Left cardiac atrium (tissue), 4 donors: ENCODE data around the gene NSUN7. TPM values are rescaled to one million over a fixed set of nuclear protein-coding genes. Genes with fewer than 3 reads are reported as not detected.
"Not testable (repeated sequence)": the region's sequence is repeated elsewhere in the genome, so short reads cannot be mapped to it uniquely, and the experiment has no call there.

Experiments used
- ATAC-seq, 2 donors: fragments of 200-7000 bp; cut with Tn5 transposase; one replicate each; pipeline ENCODE4 v1.9.1; 2020; ENCODE audit warnings: mild to moderate bottlenecking in 2 of 2, moderate library complexity in 2 of 2
- DNase-seq: peaks from one replicate; pipeline ENCODE4 v3.0.0-alpha.2; 2020
- intact Hi-C, 2 donors: fragments of 100-400 bp; cut with DNase I; formaldehyde crosslinking; loops; one replicate each; pipeline versions ENCODE4 v1.14.1 to v1.15.1; 2022 to 2023
- long read RNA-seq: library from polyadenylated mRNA; unstranded; transcript quantifications from one replicate; pipeline ENCODE4 v2.0.0, GENCODE V29; 2021
- total RNA-seq, 2 donors: library from RNA; stranded (reverse); fragmentation: NEBNext Ultra II Directional; extraction: Animal tissue kit (Norgen Biotek cat#: 25700); gene quantifications; one replicate each; pipeline ENCODE4 v1.2.1, GENCODE V29; 2021
- donor health status: DM: no; HTN: yes; CAD: no.
- donor health status: DM: no; HTN: yes; CAD: no; lungs with severe emphysema.
- donor health status: DM: yes; HTN: yes; CAD: no.
- donor health status: Dilated cardiomyopathy.

Gene NSUN7, protein sequence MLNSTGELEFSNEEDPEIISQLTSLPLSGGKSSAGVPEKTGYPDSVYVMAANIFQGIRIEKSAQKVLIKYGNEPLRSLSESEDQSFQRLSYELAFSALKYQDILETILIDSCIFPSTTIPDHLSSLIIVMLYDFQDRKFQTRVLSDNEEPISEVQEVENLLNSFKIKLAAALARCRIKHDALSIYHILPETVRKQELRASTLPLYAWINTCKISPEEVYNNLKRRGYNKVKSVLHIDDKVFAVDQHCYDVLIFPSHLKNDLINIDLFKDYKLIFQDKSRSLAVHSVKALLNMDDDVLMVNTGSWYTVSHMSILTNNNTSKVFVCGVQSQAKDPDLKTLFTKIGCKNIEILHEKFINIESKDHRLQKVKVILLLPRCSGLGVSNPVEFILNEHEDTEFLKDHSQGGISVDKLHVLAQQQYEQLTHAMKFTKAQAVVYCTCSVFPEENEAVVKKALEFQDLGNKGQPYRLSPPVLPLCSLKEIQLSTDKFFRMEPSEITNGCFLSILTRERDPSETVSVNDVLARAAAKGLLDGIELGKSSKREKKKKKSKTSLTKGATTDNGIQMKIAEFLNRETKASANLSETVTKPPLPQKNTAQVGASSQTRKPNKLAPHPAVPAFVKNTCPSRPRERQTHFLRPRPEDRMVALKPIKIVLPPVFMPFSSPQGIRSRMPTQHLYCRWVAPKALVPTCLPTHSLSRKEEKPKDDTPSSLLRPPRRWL
- 1 to 10 TPM; 4.2 to 6.6 TPM for total RNA-seq
- long read RNA-seq, partial matches to known transcripts = 0 of 8 reads
- long read RNA-seq, other reads (novel, unspliced or antisense) = 6 of 8 reads

- peak; percentile 62 for DNase-seq
- intact Hi-C loops = loop anchor here in 1 of 2 donors (10.0 kb wide), 1 partner anchor 465 kb away; the partner anchor contains the start of gene APBB2
- ATAC-seq = peak; percentile 91 to 92
Measured at GRCh38 chr4:40749717-40750460, at the start of gene NSUN7. Gene NSUN7 (plus strand): TSS chr4:40749955. CDS start chr4:40750694, 739 bp downstream.

DNA sequence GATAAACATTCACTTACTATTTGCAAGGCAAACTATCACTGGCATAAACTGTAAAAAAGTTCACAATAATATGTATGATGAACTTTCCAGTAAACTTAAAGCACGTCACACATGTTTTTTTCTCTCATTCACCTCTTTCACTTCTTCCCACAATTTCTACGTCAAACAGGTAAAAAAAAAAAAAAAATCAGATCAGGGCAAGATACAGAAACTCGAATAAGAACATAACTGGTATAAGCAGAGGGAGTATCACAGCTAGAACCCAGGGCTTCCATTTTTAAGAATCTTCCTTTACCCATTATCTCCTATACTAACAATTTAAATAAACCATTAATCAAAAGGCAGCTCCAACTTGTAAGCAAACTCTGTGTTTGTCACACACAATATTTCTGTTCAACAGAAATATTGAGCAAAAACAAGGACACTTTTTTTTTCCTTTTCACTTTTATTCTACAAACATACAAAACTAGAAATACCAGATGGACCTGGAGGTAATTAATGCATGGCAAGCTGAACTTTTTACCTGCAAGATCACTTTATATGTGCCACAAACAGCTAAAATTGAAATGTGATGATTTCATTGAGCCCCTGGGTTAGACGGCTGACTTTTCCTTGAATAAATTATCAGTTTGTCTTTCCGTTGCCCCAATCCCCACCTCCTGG, 47.5 kb upstream of the NSUN7 start:
- DNase-seq (no peak), ATAC-seq (no peak)
- intact Hi-C loops = no loop called here

DNA sequence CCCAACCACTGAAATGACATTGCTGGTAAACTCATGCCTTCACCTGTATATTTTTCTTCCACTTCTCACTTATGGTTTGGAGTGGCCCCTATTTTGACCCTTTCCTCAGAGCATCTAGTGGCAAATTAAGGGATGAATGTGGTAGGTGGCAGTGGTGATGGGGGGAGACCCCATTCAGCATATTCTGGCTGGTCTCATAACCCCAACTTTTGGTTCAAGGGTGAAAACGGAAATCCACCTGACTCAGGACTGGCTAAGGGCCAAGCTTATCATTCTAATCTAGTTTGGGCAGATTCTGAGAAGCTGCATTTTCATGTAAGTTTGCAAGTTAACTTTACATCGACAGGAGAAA, 47.0 kb upstream of the NSUN7 start:
- intact Hi-C loops = no loop called here
- DNase-seq (no peak), ATAC-seq (no peak)

- DNase-seq = no peak
- intact Hi-C loops = no loop called here
- ATAC-seq = no peak
Measured at GRCh38 chr4:40704073-40704472, 45.7 kb upstream of the NSUN7 start.

DNA sequence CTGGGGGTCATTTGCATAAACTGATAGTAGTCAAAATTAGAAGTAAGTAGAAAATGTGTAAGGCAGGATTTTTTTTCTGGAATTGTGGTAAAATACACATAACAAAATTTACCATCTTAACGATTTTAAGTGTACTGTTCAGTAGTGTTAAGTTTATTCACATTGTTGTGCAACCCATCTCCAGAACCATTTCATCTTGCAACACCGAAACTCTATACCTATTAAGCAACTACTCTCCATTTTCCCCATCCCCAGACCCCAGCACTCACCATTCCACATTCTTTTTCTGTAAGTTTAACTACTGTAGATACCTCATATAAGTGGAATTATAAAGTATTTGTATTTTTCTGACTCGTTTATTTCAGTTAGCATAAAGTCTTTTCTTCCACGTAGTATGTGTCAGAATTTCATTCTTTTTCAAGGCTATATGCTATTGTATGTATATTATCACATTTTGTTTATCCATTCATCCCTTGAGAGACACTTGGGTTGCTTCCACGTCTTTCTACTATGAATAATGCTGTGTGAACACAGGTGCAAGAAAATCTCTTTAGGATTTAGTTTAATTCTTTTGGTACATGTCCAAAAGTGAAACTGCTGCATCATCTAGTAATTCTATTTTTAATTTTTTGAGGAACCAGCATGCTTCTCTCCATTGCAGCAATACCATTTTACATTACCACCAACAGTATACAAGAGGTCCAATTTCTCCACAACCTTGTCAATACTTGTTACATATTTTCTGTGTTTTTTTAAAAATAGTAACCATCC, 39.1 kb upstream of the NSUN7 start:
- ATAC-seq = peak in 1 of 2 donors; percentile 40
- no peak for DNase-seq
- intact Hi-C loops = no loop called here

GRCh38 chr4:40713001-40713400, 36.8 kb upstream of the NSUN7 start:
- intact Hi-C loops, ATAC-seq: not testable (repeated sequence)

DNA sequence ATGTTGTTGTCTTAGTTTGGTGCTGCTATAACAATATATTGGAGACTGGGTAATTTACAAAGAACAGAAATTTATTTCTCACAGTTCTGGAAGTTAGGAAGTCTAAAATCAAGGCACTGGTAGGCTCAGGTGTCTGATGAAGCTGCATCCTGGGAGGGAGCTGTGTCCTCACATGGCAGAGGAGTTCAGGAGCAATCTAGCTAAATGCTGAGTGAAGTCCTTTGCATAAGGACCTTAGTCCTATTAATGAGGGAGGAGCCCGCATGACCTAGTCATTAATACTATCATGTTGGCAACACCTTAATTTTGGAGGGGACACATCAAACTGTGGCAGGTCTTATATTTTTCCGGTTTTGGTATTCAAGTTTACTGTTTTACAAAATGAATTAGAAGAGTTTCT, 36.0 kb upstream of the NSUN7 start:
- DNase-seq = no peak
- ATAC-seq = no peak
- intact Hi-C loops = no loop called here

More at GRCh38 chr4:40713001-40713400, 36.8 kb upstream of the NSUN7 start:
- not testable (repeated sequence) for DNase-seq

DNA sequence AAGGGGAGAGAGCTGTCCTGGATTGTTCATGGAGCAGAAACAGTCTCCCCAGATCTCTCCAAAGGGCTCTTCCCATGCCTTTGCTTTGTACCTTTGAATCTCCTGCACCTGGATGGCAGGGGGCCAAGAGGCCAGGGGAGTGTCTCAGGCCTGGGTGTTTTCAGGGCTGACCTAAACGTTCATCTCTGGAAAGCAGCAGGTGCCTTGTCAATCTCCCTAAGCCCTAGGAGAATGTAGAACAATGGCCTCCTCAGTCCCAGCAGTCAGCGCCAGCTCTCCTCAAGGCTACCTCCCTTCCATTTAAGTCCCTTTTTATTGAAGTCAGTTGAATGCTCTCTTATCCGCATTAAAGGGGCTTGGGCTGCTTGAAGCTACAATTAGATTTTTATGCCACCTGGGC, 31.2 kb upstream of the NSUN7 start:
- ATAC-seq = no peak
- intact Hi-C loops = no loop called here
- DNase-seq = no peak

DNA sequence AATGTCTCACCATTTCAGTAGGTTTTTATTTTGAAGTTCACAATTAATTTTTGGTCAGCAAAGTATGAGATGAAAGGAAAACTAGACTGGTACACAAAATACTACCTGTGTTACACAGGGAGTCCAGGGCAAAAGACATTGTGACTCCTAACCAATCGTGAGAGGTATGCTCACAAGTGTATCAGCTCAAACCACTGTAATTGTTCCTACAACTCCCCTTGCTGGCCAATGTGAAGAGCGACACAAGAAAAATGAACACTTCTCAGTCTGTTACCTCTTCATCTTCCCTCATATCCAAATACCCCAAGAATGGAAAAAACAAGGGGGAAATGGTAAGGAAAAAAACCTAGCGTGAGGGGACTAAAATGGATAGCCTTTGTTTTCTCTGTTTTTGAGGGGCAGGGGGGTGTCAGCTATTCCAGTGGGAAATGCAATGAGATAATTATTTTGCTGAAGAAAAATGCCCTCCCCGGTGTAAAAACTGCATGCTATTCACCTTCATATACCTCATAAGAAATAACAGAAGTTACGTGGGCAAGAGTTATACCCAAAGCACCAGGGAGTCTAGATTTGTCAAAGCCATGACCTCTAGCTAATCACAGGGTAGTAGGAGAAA, 30.6 kb upstream of the NSUN7 start:
- no peak for DNase-seq
- peak; percentile 58 to 61 for ATAC-seq
- intact Hi-C loops = no loop called here

GRCh38 chr4:40720351-40720750, 29.4 kb upstream of the NSUN7 start:
- DNase-seq (no peak), ATAC-seq (no peak)
- intact Hi-C loops = no loop called here

GRCh38 chr4:40720916-40721315, 28.8 kb upstream of the NSUN7 start:
- ATAC-seq (no peak), DNase-seq (no peak)
- intact Hi-C loops = no loop called here

DNA sequence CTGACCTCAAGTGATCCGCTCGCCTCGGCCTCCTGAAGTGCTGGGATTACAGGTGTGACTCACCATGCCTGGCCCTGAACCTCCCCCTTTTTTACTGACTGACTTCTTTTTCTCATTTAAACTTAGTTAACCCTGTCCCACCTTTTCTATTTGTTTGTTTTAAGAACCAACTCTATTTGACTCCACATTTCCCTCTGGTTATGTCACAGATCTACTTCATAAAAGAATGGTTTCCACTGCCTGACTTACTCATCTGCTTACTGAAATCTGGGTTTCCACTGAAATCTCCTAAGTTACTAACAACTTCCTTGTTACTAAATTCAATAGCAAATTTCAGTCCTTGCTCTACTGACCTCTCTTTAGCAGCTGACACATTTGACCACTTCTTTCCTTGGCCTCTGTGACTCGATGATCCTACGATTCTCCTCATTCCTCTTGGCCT, 28.0 kb upstream of the NSUN7 start:
- intact Hi-C loops = no loop called here
- DNase-seq (no peak), ATAC-seq (no peak)

DNA sequence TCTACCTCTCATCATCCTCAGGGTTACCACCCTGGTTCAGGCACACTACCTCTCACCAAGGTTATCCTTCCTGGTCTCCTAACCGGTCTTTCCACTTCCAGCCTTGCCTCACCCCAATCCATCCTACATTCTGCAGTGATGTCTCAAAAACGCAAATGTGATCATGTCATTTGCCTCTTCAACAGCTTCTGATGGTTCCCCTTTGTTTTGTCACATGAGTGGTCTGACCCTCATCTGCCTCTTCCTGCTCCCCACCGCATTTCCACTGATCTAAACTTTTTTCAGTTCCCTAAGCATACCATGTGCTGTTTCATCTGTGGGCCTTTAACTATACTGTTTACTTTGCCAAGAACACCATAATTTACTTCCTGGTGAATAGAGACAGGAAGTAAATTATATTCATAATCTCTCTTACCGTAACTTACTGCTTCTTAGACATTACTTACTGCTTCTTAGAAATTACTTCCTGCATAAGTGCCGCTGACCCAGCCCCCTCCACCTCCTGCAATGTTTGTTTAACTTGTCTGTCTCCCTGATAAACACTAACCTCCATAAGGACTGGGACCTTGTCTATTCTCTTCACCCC, 27.1 kb upstream of the NSUN7 start:
- DNase-seq (no peak), ATAC-seq (peak; percentile 66 to 87)
- intact Hi-C loops = no loop called here

DNA sequence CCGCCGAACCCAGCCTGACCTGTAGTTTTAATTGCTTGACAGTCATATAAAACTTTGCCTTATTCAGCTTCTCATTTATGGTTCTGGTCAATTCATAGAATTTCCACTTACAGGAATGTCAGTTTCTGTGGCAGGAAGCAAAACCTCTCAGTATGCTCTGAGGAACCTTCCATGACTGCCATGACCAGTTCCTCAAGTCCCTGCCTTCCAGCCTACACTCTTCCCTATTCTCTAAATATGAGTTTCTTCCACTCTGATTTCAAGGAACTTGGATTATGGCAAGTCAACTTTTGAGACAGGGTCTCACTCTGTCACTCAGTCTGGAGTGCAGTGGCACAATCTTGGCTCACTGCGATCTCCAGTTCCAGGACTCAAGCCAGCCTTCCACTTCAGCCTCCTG, 26.0 kb upstream of the NSUN7 start:
- peak in 1 of 2 donors; percentile 48 for ATAC-seq
- intact Hi-C loops = no loop called here
- no peak for DNase-seq

DNA sequence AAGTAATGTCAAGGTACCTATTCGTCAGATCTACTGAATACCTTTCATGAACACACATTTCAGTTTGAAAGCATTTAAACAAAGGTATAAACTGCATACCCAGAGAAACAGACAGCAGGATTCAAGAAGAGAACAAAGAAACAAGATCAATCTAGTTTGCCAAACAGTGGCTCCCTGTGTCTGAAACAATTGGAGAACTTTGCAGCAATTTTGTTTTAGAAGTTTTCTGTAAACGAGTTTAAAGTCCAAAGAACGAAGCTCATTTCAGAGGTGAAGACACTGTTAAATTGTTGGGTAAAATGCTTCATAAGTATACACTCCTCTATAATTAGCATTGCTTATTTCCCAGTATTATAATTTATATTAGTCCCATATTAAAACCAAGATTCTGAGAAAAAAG, 21.4 kb upstream of the NSUN7 start:
- ATAC-seq = no peak
- intact Hi-C loops = no loop called here
- DNase-seq = no peak

- ATAC-seq (no peak), DNase-seq (no peak)
- intact Hi-C loops = no loop called here
Measured at GRCh38 chr4:40729555-40729954, 20.2 kb upstream of the NSUN7 start.

DNA sequence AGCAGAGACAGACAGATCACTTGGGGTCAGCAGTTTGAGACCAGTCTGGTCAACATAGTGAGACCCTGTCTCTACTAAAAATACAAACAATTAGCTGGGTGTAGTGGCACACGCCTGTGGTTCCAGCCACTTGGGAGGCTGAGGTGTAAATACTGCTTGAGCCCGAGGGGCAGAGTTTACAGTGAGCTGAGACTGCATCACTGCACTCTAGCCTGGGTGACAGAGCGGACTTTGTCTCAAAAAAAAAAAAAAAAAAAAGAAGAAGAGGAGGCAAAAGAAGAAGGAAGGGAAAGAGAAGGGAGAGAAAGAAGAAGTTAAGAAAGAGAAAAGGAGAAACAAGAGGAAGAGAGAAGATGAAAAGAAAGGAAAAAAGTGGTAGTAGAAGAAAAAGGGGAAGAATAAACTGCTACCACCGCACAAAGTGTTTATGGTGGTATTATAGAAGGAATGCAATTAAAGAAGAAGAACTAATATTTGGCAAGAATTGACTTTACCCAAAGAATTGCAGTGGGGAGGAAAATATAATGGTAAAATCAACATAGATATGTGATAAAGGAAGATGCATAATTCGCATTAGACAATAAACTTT, 19.6 kb upstream of the NSUN7 start:
- DNase-seq (no peak), ATAC-seq (peak in 1 of 2 donors; percentile 39)
- intact Hi-C loops = loop anchor here in 1 of 2 donors (10.0 kb wide), 1 partner anchor 195 kb away; no protein-coding TSS in a partner anchor
